DND-41 (cell line): Measurements from ENCODE around the gene C1QTNF12.

ENCODE experiments used
- ATAC-seq: fragments of 200-7000 bp; cut with Tn5 transposase; 3 replicates; pipeline ENCODE4 v1.9.1; 2021; ENCODE audit warnings: low read depth; ENCODE audit not compliant: insufficient read depth
- DNase-seq: peaks from one replicate; pipeline ENCODE4 v3.0.0-alpha.2; 2020
- H2AFZ ChIP-seq: 2 replicates; pipeline ENCODE4 v1.6.0; 2012; ENCODE audit warnings: low read depth, low read length
- H3K27ac ChIP-seq: 2 replicates; pipeline ENCODE4 v1.5.1; 2012; ENCODE audit warnings: low read length, inconsistent platforms
- H3K27me3 ChIP-seq: fragments of 200-600 bp; sonication (generic); 2 replicates; pipeline ENCODE4 v1.6.0; 2012; ENCODE audit warnings: low read length, mild to moderate bottlenecking, inconsistent platforms; ENCODE audit not compliant: insufficient read depth, poor library complexity
- H3K36me3 ChIP-seq: 2 replicates; pipeline ENCODE4 v1.5.1; 2012; ENCODE audit warnings: low read length, inconsistent platforms; ENCODE audit not compliant: insufficient read depth
- H3K4me1 ChIP-seq: 2 replicates; pipeline ENCODE4 v1.5.1; 2012; ENCODE audit warnings: mild to moderate bottlenecking, low read length; ENCODE audit not compliant: insufficient read depth
- H3K4me2 ChIP-seq: 2 replicates; pipeline ENCODE4 v1.6.0; 2012; ENCODE audit warnings: mild to moderate bottlenecking, moderate library complexity, low read length, inconsistent platforms; ENCODE audit not compliant: insufficient read depth
- H3K4me3 ChIP-seq, 2 experiments: fragments of 200-600 bp in 1 of 2; shearing (Covaris generic) in 1 of 2; 2 replicates each; pipeline ENCODE4 v1.5.1; 2012 to 2016; ENCODE audit warnings: inconsistent platforms in 2 of 2, low read length in 2 of 2, mild to moderate bottlenecking in 2 of 2, low read depth in 1 of 2, moderate library complexity in 1 of 2
- H3K79me2 ChIP-seq: 2 replicates; pipeline ENCODE4 v1.6.0; 2012; ENCODE audit warnings: low read length, inconsistent platforms; ENCODE audit not compliant: insufficient read depth
- H3K9ac ChIP-seq: 2 replicates; pipeline ENCODE4 v1.6.0; 2012; ENCODE audit warnings: low read depth, mild to moderate bottlenecking, inconsistent platforms, low read length, moderate library complexity
- H3K9me3 ChIP-seq: 2 replicates; pipeline ENCODE4 v1.5.1; 2012; ENCODE audit warnings: low read length, moderate library complexity, mild to moderate bottlenecking, inconsistent platforms; ENCODE audit not compliant: insufficient read depth, severe bottlenecking
- H4K20me1 ChIP-seq: 2 replicates; pipeline ENCODE4 v1.6.0; 2012; ENCODE audit warnings: low read length; ENCODE audit not compliant: insufficient read depth
- EZH2 ChIP-seq: IDR thresholded peaks from 3 replicates; pipeline ENCODE4 v1.6.1; 2012; ENCODE audit warnings: borderline replicate concordance, low read depth, mild to moderate bottlenecking, moderate library complexity, low read length, inconsistent platforms; ENCODE audit not compliant: severe bottlenecking
- TF ChIP-seq, protein P1 (sequence below): IDR thresholded peaks from 2 replicates; pipeline ENCODE4 v1.5.1; 2012; ENCODE audit warnings: borderline replicate concordance, low read length, moderate library complexity, mild to moderate bottlenecking; ENCODE audit not compliant: poor library complexity, severe bottlenecking; ENCODE audit errors: extremely low read depth

Gene C1QTNF12

GRCh38 chr1:1274299-1274930 lies 27.9 kb upstream of the C1QTNF12 start:
- Histone ChIP-seq H3K27me3 (no peaks in the 10 kb centered on the region), H3K9me3 (no peaks in the 10 kb centered on the region), H3K4me2 (peak overlapping the region; percentile 99), H3K36me3 (peaks cover 28% of the 10 kb centered on the region), H3K79me2 (peaks cover 50% of the 10 kb centered on the region), H3K9ac (peak overlapping the region; percentile 86), H4K20me1 (peaks cover 38% of the 10 kb centered on the region), H2AFZ (peak overlapping the region; percentile 93), H3K4me1 (peaks cover 43% of the 10 kb centered on the region), H3K4me3 (peak overlapping the region; percentile 72 to 96), H3K27ac (peak overlapping the region; percentile 91)
- DNase-seq (no peak), ATAC-seq (no peak)
- TF ChIP-seq, protein P1, sequence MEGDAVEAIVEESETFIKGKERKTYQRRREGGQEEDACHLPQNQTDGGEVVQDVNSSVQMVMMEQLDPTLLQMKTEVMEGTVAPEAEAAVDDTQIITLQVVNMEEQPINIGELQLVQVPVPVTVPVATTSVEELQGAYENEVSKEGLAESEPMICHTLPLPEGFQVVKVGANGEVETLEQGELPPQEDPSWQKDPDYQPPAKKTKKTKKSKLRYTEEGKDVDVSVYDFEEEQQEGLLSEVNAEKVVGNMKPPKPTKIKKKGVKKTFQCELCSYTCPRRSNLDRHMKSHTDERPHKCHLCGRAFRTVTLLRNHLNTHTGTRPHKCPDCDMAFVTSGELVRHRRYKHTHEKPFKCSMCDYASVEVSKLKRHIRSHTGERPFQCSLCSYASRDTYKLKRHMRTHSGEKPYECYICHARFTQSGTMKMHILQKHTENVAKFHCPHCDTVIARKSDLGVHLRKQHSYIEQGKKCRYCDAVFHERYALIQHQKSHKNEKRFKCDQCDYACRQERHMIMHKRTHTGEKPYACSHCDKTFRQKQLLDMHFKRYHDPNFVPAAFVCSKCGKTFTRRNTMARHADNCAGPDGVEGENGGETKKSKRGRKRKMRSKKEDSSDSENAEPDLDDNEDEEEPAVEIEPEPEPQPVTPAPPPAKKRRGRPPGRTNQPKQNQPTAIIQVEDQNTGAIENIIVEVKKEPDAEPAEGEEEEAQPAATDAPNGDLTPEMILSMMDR = no peak

GRCh38 chr1:1273512-1274298 lies 27.2 kb upstream of the C1QTNF12 start, which contains the start of gene UBE2J2:
Gene UBE2J2, minus strand, starts transcription at chr1:1273854. Its CDS starts 5,862 bp downstream, at chr1:1267992.
- H2AFZ ChIP-seq = peak within 1 kb of the TSS; percentile 93
- peak within 1 kb of the TSS; percentile 86 for H3K9ac ChIP-seq
- DNase-seq = peak; percentile 93
- peak within 1 kb of the TSS; percentile 91 for H3K27ac ChIP-seq
- peak; percentile 94 for ATAC-seq
- peak within 1 kb of the TSS; percentile 99 for H3K4me2 ChIP-seq
- TF ChIP-seq EZH2 = no peak
- TF ChIP-seq, protein P1 = no peak
- peaks cover 55% of the 10 kb centered on the region for H3K79me2 ChIP-seq
- H3K9me3 ChIP-seq = no peaks in the 10 kb centered on the region
- H4K20me1 ChIP-seq = peaks cover 41% of the 10 kb centered on the region
- no peaks in the 10 kb centered on the region for H3K27me3 ChIP-seq
- H3K4me1 ChIP-seq = peaks cover 43% of the 10 kb centered on the region
- H3K4me3 ChIP-seq = peak within 1 kb of the TSS; percentile 89 to 96
- H3K36me3 ChIP-seq = peaks cover 30% of the 10 kb centered on the region

DNA sequence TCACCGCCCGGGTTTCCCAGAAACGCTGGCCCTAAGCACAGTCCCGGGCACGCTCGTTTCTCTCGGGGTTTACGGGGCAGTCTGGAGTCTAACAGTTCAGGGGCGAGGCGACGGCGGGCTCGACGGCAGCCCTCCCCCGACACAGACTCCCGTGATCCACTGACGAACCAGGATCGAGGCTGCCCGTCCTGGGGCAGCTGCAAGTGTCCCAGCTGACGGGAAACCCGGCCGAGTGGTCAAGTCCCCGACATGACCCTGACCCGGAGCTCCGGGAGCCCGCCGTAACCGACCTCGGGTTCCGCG lies 26.6 kb upstream of the C1QTNF12 start:
- H3K27ac ChIP-seq = peak overlapping the region; percentile 67

More for the DNA sequence above, 26.6 kb upstream of the C1QTNF12 start:
- Histone ChIP-seq H2AFZ (peak overlapping the region; percentile 67), H3K9me3 (no peaks in the 10 kb centered on the region), H3K79me2 (peaks cover 60% of the 10 kb centered on the region), H3K9ac (peak overlapping the region; percentile 86), H4K20me1 (peaks cover 46% of the 10 kb centered on the region), H3K4me3 (peak overlapping the region; percentile 89 to 92; a peak in 3 of 4 replicates), H3K4me2 (peak overlapping the region; percentile 99), H3K27me3 (no peaks in the 10 kb centered on the region), H3K36me3 (peaks cover 36% of the 10 kb centered on the region), H3K4me1 (peaks cover 43% of the 10 kb centered on the region)
- DNase-seq = no peak
- no peak for TF ChIP-seq EZH2
- TF ChIP-seq, protein P1 = no peak
- no peak for ATAC-seq
